T-helper 2 cell treated with Interferon-gamma antibody and Interleukin-4, amounts not matched to agents 5 μg/mL and 100 μg/mL, for 36 hours (primary cell): ENCODE results near the gene TLX1.
A peak's percentile ranks its signal among the peaks of the same experiment; 100 is the strongest.

Source experiments
- DNase-seq: peaks from one replicate; pipeline ENCODE4 v3.0.0; 2021; ENCODE audit warnings: low spot score
- H3K27ac Mint-ChIP-seq: one replicate; pipeline ENCODE4 v1.8.0; 2021; ENCODE audit warnings: mild to moderate bottlenecking, mixed read lengths
- H3K27me3 Mint-ChIP-seq: one replicate; pipeline ENCODE4 v1.8.0; 2021; ENCODE audit warnings: low read depth, mixed read lengths
- H3K36me3 Mint-ChIP-seq: one replicate; pipeline ENCODE4 v1.8.0; 2021; ENCODE audit warnings: low read depth, mixed read lengths
- H3K4me1 Mint-ChIP-seq: one replicate; pipeline ENCODE4 v1.8.0; 2021; ENCODE audit warnings: low read depth, mixed read lengths
- H3K4me3 Mint-ChIP-seq: one replicate; pipeline ENCODE4 v1.8.0; 2022; ENCODE audit warnings: mild to moderate bottlenecking, moderate library complexity, mixed read lengths
- H3K9me3 Mint-ChIP-seq: one replicate; pipeline ENCODE4 v1.8.0; 2021; ENCODE audit warnings: mixed read lengths

Gene TLX1

GRCh38 chr10:101099901-101100300 is 31.2 kb upstream of the TLX1 start:
- Mint-ChIP-seq H3K4me1 (no peaks in the 10 kb centered on the region), H3K4me3 (no peak overlapping the region)

GRCh38 chr10:101101372-101101881 is 29.7 kb upstream of the TLX1 start:
- Mint-ChIP-seq H3K27me3 (peaks cover 24% of the 10 kb centered on the region), H3K9me3 (no peaks in the 10 kb centered on the region), H3K27ac (no peak overlapping the region), H3K4me3 (no peak overlapping the region), H3K4me1 (no peaks in the 10 kb centered on the region), H3K36me3 (no peaks in the 10 kb centered on the region)
- DNase-seq: no peak

More at GRCh38 chr10:101099901-101100300, 31.2 kb upstream of the TLX1 start:
- no peak for DNase-seq
- Mint-ChIP-seq H3K9me3 (no peaks in the 10 kb centered on the region), H3K36me3 (no peaks in the 10 kb centered on the region), H3K27ac (no peak overlapping the region), H3K27me3 (peaks cover 24% of the 10 kb centered on the region)

GRCh38 chr10:101103430-101103829 is 27.7 kb upstream of the TLX1 start:
- no peak overlapping the region for H3K27ac Mint-ChIP-seq
- H3K36me3 Mint-ChIP-seq: no peaks in the 10 kb centered on the region
- no peaks in the 10 kb centered on the region for H3K4me1 Mint-ChIP-seq
- no peaks in the 10 kb centered on the region for H3K9me3 Mint-ChIP-seq
- H3K27me3 Mint-ChIP-seq: peaks cover 27% of the 10 kb centered on the region
- H3K4me3 Mint-ChIP-seq: no peak overlapping the region
- no peak for DNase-seq

GRCh38 chr10:101106351-101106750 is 24.7 kb upstream of the TLX1 start:
- H3K27ac Mint-ChIP-seq: no peak overlapping the region
- no peaks in the 10 kb centered on the region for H3K4me1 Mint-ChIP-seq
- no peak for DNase-seq
- H3K27me3 Mint-ChIP-seq: peaks cover 24% of the 10 kb centered on the region
- no peaks in the 10 kb centered on the region for H3K36me3 Mint-ChIP-seq
- H3K4me3 Mint-ChIP-seq: no peak overlapping the region
- H3K9me3 Mint-ChIP-seq: no peaks in the 10 kb centered on the region

- no peak for DNase-seq
- H3K36me3 Mint-ChIP-seq: no peaks in the 10 kb centered on the region
- no peak overlapping the region for H3K4me3 Mint-ChIP-seq
- H3K27ac Mint-ChIP-seq: no peak overlapping the region
- H3K9me3 Mint-ChIP-seq: no peaks in the 10 kb centered on the region
- no peaks in the 10 kb centered on the region for H3K4me1 Mint-ChIP-seq
- peaks cover 23% of the 10 kb centered on the region for H3K27me3 Mint-ChIP-seq
Measured at GRCh38 chr10:101107771-101108170, 23.3 kb upstream of the TLX1 start.

GRCh38 chr10:101110856-101111523 is 20.1 kb upstream of the TLX1 start:
- Mint-ChIP-seq H3K4me1 (no peaks in the 10 kb centered on the region), H3K36me3 (no peaks in the 10 kb centered on the region), H3K9me3 (no peaks in the 10 kb centered on the region), H3K27me3 (peaks cover 35% of the 10 kb centered on the region), H3K27ac (no peak overlapping the region), H3K4me3 (no peak overlapping the region)
- no peak for DNase-seq

GRCh38 chr10:101111547-101111946 is 19.6 kb upstream of the TLX1 start:
- Mint-ChIP-seq H3K4me1 (no peaks in the 10 kb centered on the region), H3K4me3 (no peak overlapping the region), H3K27ac (no peak overlapping the region), H3K9me3 (no peaks in the 10 kb centered on the region), H3K27me3 (peaks cover 39% of the 10 kb centered on the region), H3K36me3 (no peaks in the 10 kb centered on the region)
- DNase-seq: no peak

- no peaks in the 10 kb centered on the region for H3K4me1 Mint-ChIP-seq
Measured at GRCh38 chr10:101112799-101113594, 18.1 kb upstream of the TLX1 start.

GRCh38 chr10:101113890-101114403 is 17.2 kb upstream of the TLX1 start:
- H3K36me3 Mint-ChIP-seq: no peaks in the 10 kb centered on the region
- H3K9me3 Mint-ChIP-seq: no peaks in the 10 kb centered on the region
- no peaks in the 10 kb centered on the region for H3K4me1 Mint-ChIP-seq
- no peak for DNase-seq
- no peak overlapping the region for H3K4me3 Mint-ChIP-seq
- peaks cover 51% of the 10 kb centered on the region for H3K27me3 Mint-ChIP-seq
- no peak overlapping the region for H3K27ac Mint-ChIP-seq

More at GRCh38 chr10:101112799-101113594, 18.1 kb upstream of the TLX1 start:
- no peaks in the 10 kb centered on the region for H3K36me3 Mint-ChIP-seq
- DNase-seq: no peak
- peaks cover 43% of the 10 kb centered on the region for H3K27me3 Mint-ChIP-seq
- H3K4me3 Mint-ChIP-seq: no peak overlapping the region
- H3K9me3 Mint-ChIP-seq: no peaks in the 10 kb centered on the region
- no peak overlapping the region for H3K27ac Mint-ChIP-seq

- no peak overlapping the region for H3K4me3 Mint-ChIP-seq
- no peaks in the 10 kb centered on the region for H3K4me1 Mint-ChIP-seq
- no peak overlapping the region for H3K27ac Mint-ChIP-seq
- DNase-seq: no peak
- H3K9me3 Mint-ChIP-seq: no peaks in the 10 kb centered on the region
- H3K27me3 Mint-ChIP-seq: peaks cover 55% of the 10 kb centered on the region
- H3K36me3 Mint-ChIP-seq: no peaks in the 10 kb centered on the region
Measured at GRCh38 chr10:101114646-101115045, 16.5 kb upstream of the TLX1 start.

GRCh38 chr10:101116754-101117153 is 14.3 kb upstream of the TLX1 start:
- H3K9me3 Mint-ChIP-seq: no peaks in the 10 kb centered on the region
- H3K27ac Mint-ChIP-seq: no peak overlapping the region
- H3K27me3 Mint-ChIP-seq: peaks cover 63% of the 10 kb centered on the region
- no peaks in the 10 kb centered on the region for H3K36me3 Mint-ChIP-seq
- DNase-seq: no peak
- peaks cover 9% of the 10 kb centered on the region for H3K4me1 Mint-ChIP-seq
- H3K4me3 Mint-ChIP-seq: no peak overlapping the region

- H3K27ac Mint-ChIP-seq: no peak overlapping the region
Measured at GRCh38 chr10:101118031-101118430, 13.1 kb upstream of the TLX1 start.

GRCh38 chr10:101120520-101120883 is 10.6 kb upstream of the TLX1 start:
- H3K27me3 Mint-ChIP-seq: peaks cover 75% of the 10 kb centered on the region

More at GRCh38 chr10:101118031-101118430, 13.1 kb upstream of the TLX1 start:
- peaks cover 70% of the 10 kb centered on the region for H3K27me3 Mint-ChIP-seq
- H3K4me1 Mint-ChIP-seq: peaks cover 9% of the 10 kb centered on the region
- H3K36me3 Mint-ChIP-seq: no peaks in the 10 kb centered on the region
- H3K4me3 Mint-ChIP-seq: no peak overlapping the region
- no peaks in the 10 kb centered on the region for H3K9me3 Mint-ChIP-seq
- no peak for DNase-seq

More at GRCh38 chr10:101120520-101120883, 10.6 kb upstream of the TLX1 start:
- H3K4me1 Mint-ChIP-seq: peaks cover 13% of the 10 kb centered on the region
- no peaks in the 10 kb centered on the region for H3K36me3 Mint-ChIP-seq
- no peak overlapping the region for H3K27ac Mint-ChIP-seq
- H3K4me3 Mint-ChIP-seq: peak overlapping the region; percentile 86
- DNase-seq: no peak
- no peaks in the 10 kb centered on the region for H3K9me3 Mint-ChIP-seq
